A673 (cell line): Measurements from ENCODE around the gene MYCBPAP. TPM values are rescaled to one million over a fixed set of nuclear protein-coding genes. Genes with fewer than 3 reads are reported as not detected.

ENCODE experiments used
- BruUV-seq: library from RNA; stranded (reverse); fragments of 400-500 nt; replicated peaks from 2 replicates; lab custom pipeline; 2021; lab: Mats Ljungman, UMichigan
- CTCF ChIA-PET: fragments of 300-600 bp; sonication (Branson Sonifier 250); formaldehyde crosslinking; loops from one replicate; lab custom pipeline; 2022; ENCODE audit warnings: antibody characterized with exemption; lab: Charles Lee
- POLR2A ChIA-PET: fragments of 300-600 bp; sonication (Branson Sonifier 250); formaldehyde crosslinking; loops from one replicate; lab custom pipeline; 2022; ENCODE audit warnings: antibody characterized with exemption; ENCODE audit not compliant: low non-redundant PET; lab: Charles Lee
- DNase-seq: peaks from one replicate; pipeline ENCODE4 v3.0.0-alpha.2; 2015; ENCODE audit warnings: low spot score
- H3K27ac ChIP-seq: fragments of 200-600 bp; sonication (generic); 2 replicates; pipeline ENCODE4 v1.5.1; 2016; ENCODE audit warnings: mixed run types, low read depth, mild to moderate bottlenecking, mixed read lengths, antibody characterized with exemption, low read length; ENCODE audit not compliant: poor library complexity, severe bottlenecking
- H3K27me3 ChIP-seq: fragments of 200-600 bp; sonication (generic); replicated peaks from 2 replicates; pipeline ENCODE4 v1.6.1; 2017; ENCODE audit warnings: mixed run types, low read depth, mild to moderate bottlenecking, mixed read lengths, antibody characterized with exemption, low read length; ENCODE audit not compliant: insufficient read depth, poor library complexity
- H3K36me3 ChIP-seq: fragments of 200-600 bp; sonication (generic); 2 replicates; pipeline ENCODE4 v1.6.1; 2016; ENCODE audit warnings: mixed run types, mild to moderate bottlenecking, mixed read lengths, antibody characterized with exemption, low read length; ENCODE audit not compliant: insufficient read depth, poor library complexity, severe bottlenecking
- H3K4me1 ChIP-seq: fragments of 200-600 bp; sonication (generic); 2 replicates; pipeline ENCODE4 v1.6.1; 2017; ENCODE audit warnings: mixed run types, mild to moderate bottlenecking, mixed read lengths, antibody characterized with exemption, low read length; ENCODE audit not compliant: insufficient read depth, poor library complexity, severe bottlenecking
- H3K4me3 ChIP-seq: fragments of 200-600 bp; sonication (generic); 2 replicates; pipeline ENCODE4 v1.5.1; 2016; ENCODE audit warnings: low read depth, mixed run types, mild to moderate bottlenecking, mixed read lengths, low read length; ENCODE audit not compliant: poor library complexity, severe bottlenecking
- H3K9me3 ChIP-seq: fragments of 200-600 bp; sonication (generic); 2 replicates; pipeline ENCODE4 v1.6.1; 2016; ENCODE audit warnings: mixed run types, low read depth, mild to moderate bottlenecking, mixed read lengths, antibody characterized with exemption, low read length; ENCODE audit not compliant: poor library complexity, severe bottlenecking
- EZH2 ChIP-seq: fragments of 200-600 bp; sonication (generic); IDR thresholded peaks from 2 replicates; pipeline ENCODE4 v1.6.1; 2017; ENCODE audit warnings: borderline replicate concordance, low read depth, mild to moderate bottlenecking, mixed read lengths, antibody characterized with exemption, low read length; ENCODE audit not compliant: poor library complexity, severe bottlenecking
- intact Hi-C: fragments of 100-400 bp; cut with micrococcal nuclease; formaldehyde crosslinking; loops from one replicate; pipeline ENCODE4 v1.10.0; 2022; ENCODE audit not compliant: unreplicated experiment
- total RNA-seq: library from RNA; stranded (reverse); gene quantifications from 2 replicates; pipeline ENCODE4 v1.2.3, GENCODE V29; 2021
- TF ChIP-seq, protein P1 (sequence below): fragments of 300-800, 200-600 bp; sonication (generic); conservative IDR thresholded peaks from 2 replicates; pipeline ENCODE4 v1.5.1; 2017; ENCODE audit warnings: low read depth, mild to moderate bottlenecking, antibody characterized with exemption, low read length, moderate library complexity, mixed read lengths

The MYCBPAP gene
- total RNA-seq, 1 experiment from 2014 or later, result 0.92 TPM

DNA sequence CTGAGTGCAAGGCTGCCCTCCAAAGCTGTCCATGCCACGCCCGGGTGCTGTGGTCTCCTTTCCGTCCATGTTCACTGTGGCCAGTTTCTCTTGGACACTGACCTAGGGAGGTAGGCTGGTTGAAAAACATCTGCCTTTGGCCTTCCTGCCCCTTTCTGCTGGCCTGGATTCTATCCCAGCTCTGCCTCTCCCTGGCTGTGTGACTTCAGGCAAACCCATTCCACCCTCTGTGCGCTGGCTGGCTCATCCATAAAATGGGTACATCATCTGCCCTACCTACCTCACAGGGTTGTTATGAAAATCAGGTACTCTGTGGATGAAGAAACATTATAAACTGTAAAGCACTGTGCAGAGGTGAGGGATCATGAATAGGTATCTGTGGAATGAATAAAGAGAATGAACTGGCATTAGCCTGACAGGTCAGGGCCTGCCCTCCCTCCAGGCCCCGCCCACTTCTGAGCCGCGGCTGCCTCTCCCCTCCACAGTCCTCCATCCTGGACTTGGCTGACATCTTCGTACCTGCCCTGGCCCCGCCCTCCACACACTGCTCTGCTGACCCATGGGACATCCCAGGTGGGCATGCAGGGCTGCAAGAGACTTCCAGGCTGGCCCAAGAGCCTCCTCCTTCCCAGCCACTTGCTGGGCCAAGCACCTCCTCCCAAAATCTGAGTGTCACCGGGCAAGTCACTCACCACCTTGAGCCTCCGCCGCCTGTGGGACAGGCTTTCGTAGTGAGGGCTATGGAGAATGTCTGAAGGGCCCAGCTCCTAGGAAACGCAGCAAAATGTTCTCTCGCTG lies 31.7 kb downstream of the MYCBPAP start:
- peaks cover 15% of the 10 kb centered on the region for H3K4me1 ChIP-seq
- no peaks in the 10 kb centered on the region for H3K36me3 ChIP-seq
- H3K9me3 ChIP-seq, result no peaks in the 10 kb centered on the region
- no peak overlapping the region for H3K27ac ChIP-seq
- H3K4me3 ChIP-seq, result no peak overlapping the region
- TF ChIP-seq, protein P1, sequence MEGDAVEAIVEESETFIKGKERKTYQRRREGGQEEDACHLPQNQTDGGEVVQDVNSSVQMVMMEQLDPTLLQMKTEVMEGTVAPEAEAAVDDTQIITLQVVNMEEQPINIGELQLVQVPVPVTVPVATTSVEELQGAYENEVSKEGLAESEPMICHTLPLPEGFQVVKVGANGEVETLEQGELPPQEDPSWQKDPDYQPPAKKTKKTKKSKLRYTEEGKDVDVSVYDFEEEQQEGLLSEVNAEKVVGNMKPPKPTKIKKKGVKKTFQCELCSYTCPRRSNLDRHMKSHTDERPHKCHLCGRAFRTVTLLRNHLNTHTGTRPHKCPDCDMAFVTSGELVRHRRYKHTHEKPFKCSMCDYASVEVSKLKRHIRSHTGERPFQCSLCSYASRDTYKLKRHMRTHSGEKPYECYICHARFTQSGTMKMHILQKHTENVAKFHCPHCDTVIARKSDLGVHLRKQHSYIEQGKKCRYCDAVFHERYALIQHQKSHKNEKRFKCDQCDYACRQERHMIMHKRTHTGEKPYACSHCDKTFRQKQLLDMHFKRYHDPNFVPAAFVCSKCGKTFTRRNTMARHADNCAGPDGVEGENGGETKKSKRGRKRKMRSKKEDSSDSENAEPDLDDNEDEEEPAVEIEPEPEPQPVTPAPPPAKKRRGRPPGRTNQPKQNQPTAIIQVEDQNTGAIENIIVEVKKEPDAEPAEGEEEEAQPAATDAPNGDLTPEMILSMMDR, result no peak
- TF ChIP-seq EZH2, result no peak
- POLR2A ChIA-PET, result no interaction called here
- CTCF ChIA-PET, result interaction anchor here (0.6 kb wide), 1 partner anchor 278 kb away, joined by 3 read pairs; no protein-coding TSS in a partner anchor
- no peak for DNase-seq
- BruUV-seq, result no TSS peak
- no peaks in the 10 kb centered on the region for H3K27me3 ChIP-seq
- intact Hi-C loops, result loop anchor here (5.0 to 10.0 kb wide), 2 partner anchors 58 to 245 kb away; no protein-coding TSS in a partner anchor

DNA sequence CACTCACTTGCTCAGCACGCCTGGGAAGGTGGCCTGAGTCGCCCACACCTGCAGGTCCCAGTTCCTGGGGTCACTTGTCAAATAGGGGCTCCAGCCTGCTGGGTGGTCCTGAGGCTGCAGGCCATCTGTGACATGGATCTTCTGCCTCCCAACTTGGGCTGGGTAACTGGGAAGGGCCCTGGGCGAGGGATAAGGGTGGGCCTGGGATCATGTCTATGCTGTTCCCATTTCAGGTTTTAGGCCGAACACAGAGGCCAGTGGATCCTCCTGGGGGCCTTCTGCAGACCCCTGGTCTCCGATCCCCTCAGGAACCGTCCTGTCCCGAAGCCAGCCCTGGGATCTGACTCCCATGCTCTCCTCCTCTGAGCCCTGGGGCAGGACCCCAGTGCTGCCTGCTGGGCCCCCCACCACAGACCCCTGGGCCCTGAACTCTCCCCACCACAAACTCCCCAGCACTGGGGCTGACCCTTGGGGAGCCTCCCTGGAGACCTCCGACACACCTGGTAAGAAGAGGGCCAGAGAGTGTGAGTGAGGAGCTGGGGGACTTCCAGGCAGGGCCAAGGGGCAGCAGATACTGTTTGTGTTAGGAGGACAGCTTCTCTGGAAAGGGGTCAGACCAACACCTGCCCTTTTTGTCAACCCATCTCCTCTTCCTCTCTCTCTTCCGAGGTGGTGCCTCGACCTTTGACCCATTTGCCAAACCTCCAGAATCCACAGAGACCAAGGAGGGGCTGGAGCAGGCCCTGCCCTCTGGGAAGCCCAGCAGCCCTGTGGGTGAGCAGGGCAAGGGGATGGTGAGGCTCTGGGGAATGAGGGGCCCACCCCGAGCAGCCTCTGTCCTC lies 32.5 kb downstream of the MYCBPAP start:
- POLR2A ChIA-PET, result no interaction called here
- CTCF ChIA-PET, result no interaction called here
- TF ChIP-seq EZH2, result no peak
- TF ChIP-seq, protein P1, result no peak
- Histone ChIP-seq H3K4me1 (peaks cover 15% of the 10 kb centered on the region), H3K27me3 (no peaks in the 10 kb centered on the region), H3K9me3 (no peaks in the 10 kb centered on the region), H3K4me3 (no peak overlapping the region), H3K36me3 (no peaks in the 10 kb centered on the region), H3K27ac (no peak overlapping the region)
- no TSS peak for BruUV-seq
- no peak for DNase-seq
- intact Hi-C loops, result loop anchor here (5.0 to 10.0 kb wide), 2 partner anchors 58 to 244 kb away; no protein-coding TSS in a partner anchor

DNA sequence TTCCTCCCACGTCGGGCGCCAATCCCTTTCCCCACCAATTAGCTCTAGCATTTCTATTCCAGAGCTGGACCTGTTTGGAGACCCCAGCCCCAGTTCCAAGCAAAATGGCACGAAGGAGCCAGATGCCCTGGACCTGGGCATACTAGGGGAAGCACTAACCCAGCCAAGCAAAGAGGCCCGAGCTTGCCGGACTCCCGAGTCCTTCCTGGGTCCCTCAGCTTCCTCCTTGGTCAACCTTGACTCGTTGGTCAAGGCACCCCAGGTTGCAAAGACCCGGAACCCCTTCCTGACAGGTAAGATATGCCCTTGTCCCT lies 33.1 kb downstream of the MYCBPAP start:
- no peaks in the 10 kb centered on the region for H3K9me3 ChIP-seq
- no peaks in the 10 kb centered on the region for H3K36me3 ChIP-seq
- ChIA-PET CTCF (no interaction called here), POLR2A (no interaction called here)
- peak overlapping the region; percentile 56 for H3K27ac ChIP-seq
- H3K4me1 ChIP-seq, result peaks cover 15% of the 10 kb centered on the region
- no peak for TF ChIP-seq EZH2
- TF ChIP-seq, protein P1, result no peak
- H3K4me3 ChIP-seq, result peak overlapping the region; percentile 58
- BruUV-seq, result no TSS peak
- H3K27me3 ChIP-seq, result no peaks in the 10 kb centered on the region
- intact Hi-C loops, result loop anchor here (5.0 to 10.0 kb wide), 2 partner anchors 59 to 243 kb away; no protein-coding TSS in a partner anchor
- DNase-seq, result no peak
